GM11168 (cell line): ENCODE data around the gene CAMSAP1.

Experiments used
- in situ Hi-C: fragments of 300-500 bp; cut with MboI; formaldehyde crosslinking; loops from one replicate; pipeline ENCODE4 v1.12.0; 2022; ENCODE audit warnings: low sequenced_read_pairs; ENCODE audit not compliant: unreplicated experiment

The CAMSAP1 gene

GRCh38 chr9:135780626-135781025, 126.7 kb downstream of the CAMSAP1 start:
- in situ Hi-C loops: no loop called here

- in situ Hi-C loops: no loop called here
These were observed 127.3 kb downstream of the CAMSAP1 start for GRCh38 chr9:135780086-135780485.

GRCh38 chr9:135779571-135779970, 127.8 kb downstream of the CAMSAP1 start:
- in situ Hi-C loops: no loop called here

GRCh38 chr9:135778421-135778820, 128.9 kb downstream of the CAMSAP1 start:
- in situ Hi-C loops: no loop called here

- in situ Hi-C loops: no loop called here
These were observed 129.6 kb downstream of the CAMSAP1 start for GRCh38 chr9:135777623-135778177.

- in situ Hi-C loops: no loop called here
These were observed 130.3 kb downstream of the CAMSAP1 start for GRCh38 chr9:135776893-135777622.

GRCh38 chr9:135775911-135776310, 131.4 kb downstream of the CAMSAP1 start:
- in situ Hi-C loops: no loop called here

GRCh38 chr9:135774794-135775525, 132.4 kb downstream of the CAMSAP1 start:
- in situ Hi-C loops: no loop called here

- in situ Hi-C loops: no loop called here
These were observed 133.1 kb downstream of the CAMSAP1 start for GRCh38 chr9:135774239-135774747.

- in situ Hi-C loops: no loop called here
These were observed 133.7 kb downstream of the CAMSAP1 start for GRCh38 chr9:135773530-135774238.

- in situ Hi-C loops: no loop called here
These were observed 134.4 kb downstream of the CAMSAP1 start for GRCh38 chr9:135772702-135773493.

- in situ Hi-C loops: no loop called here
These were observed 135.2 kb downstream of the CAMSAP1 start for GRCh38 chr9:135772056-135772646.

GRCh38 chr9:135771401-135772051, 135.8 kb downstream of the CAMSAP1 start:
- in situ Hi-C loops: no loop called here

- in situ Hi-C loops: no loop called here
These were observed 136.6 kb downstream of the CAMSAP1 start for GRCh38 chr9:135770771-135771170.

GRCh38 chr9:135770203-135770535, 137.2 kb downstream of the CAMSAP1 start:
- in situ Hi-C loops: no loop called here

- in situ Hi-C loops: no loop called here
These were observed 137.7 kb downstream of the CAMSAP1 start for GRCh38 chr9:135769489-135770202.

GRCh38 chr9:135768516-135769218, 138.7 kb downstream of the CAMSAP1 start:
- in situ Hi-C loops: no loop called here

- in situ Hi-C loops: no loop called here
These were observed 140.6 kb downstream of the CAMSAP1 start for GRCh38 chr9:135766707-135767106.
